Measurements from ENCODE around the gene PHLPP1. TPM values are rescaled to one million over a fixed set of nuclear protein-coding genes. Genes with fewer than 3 reads are reported as not detected.

PHLPP1 gene
- total RNA-seq, 1 donor from 2014 or later, result 18.0 TPM

DNA sequence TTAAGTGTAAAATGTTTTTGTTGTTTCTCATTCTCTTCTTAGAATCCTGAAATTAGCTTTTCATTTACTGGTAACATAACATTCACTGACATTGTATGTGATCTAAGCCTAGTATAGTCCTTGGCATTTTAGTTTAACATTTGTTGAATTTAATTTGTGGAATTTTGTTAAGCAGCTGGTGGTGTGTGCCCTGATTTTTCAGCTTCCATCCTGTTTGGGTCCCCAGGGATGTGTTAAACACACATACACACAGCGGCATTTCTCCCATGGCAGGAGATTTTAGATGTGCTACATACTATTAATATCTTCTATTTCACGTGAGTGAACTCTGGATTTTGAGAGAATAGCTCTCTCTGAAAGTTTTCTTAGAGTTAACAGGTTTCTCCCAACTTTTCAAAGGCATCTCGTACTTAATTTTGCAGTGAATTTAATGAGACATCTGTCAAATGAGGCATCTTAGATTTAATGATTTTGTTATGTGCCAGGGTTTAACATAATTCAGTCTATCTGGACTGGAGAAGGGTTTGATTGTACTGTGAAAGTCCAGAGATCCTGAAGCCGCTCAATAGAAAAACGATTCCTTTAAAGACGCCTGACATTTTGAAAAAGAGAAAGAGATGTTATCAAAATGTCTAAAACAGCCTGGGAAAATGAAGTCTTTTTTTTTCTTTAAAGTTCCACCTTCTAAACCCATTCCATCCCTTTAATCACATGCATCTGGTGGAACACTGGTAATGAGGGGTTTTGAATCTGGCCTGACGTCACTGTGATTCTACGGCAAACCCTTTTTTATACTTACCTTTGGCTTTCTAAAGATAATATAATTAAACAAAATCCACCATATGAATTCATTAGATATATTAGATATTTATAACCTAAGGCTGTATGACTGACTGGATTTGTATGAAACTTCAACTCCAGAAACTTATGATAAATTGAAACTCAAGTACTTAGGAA is 6.8 kb downstream of the PHLPP1 start:
- Mint-ChIP-seq H3K4me1 (ENCODE audit: low read depth) (peaks cover 44% of the 10 kb centered on the region), H3K4me3 (ENCODE audit: low read depth) (no peak overlapping the region), H3K27ac (no peak overlapping the region)

GRCh38 chr18:62723666-62724281 is 8.4 kb downstream of the PHLPP1 start:
- Mint-ChIP-seq H3K4me1 (ENCODE audit: low read depth) (peaks cover 30% of the 10 kb centered on the region), H3K9me3 (ENCODE audit: low read depth) (no peaks in the 10 kb centered on the region), H3K27me3 (no peaks in the 10 kb centered on the region), H3K36me3 (ENCODE audit: insufficient read depth) (peaks cover 2% of the 10 kb centered on the region), H3K27ac (no peak overlapping the region), H3K4me3 (ENCODE audit: low read depth) (no peak overlapping the region)
- DNase-seq (ENCODE audit: low spot score, unreplicated experiment), result no peak
- TF ChIP-seq, protein P1, sequence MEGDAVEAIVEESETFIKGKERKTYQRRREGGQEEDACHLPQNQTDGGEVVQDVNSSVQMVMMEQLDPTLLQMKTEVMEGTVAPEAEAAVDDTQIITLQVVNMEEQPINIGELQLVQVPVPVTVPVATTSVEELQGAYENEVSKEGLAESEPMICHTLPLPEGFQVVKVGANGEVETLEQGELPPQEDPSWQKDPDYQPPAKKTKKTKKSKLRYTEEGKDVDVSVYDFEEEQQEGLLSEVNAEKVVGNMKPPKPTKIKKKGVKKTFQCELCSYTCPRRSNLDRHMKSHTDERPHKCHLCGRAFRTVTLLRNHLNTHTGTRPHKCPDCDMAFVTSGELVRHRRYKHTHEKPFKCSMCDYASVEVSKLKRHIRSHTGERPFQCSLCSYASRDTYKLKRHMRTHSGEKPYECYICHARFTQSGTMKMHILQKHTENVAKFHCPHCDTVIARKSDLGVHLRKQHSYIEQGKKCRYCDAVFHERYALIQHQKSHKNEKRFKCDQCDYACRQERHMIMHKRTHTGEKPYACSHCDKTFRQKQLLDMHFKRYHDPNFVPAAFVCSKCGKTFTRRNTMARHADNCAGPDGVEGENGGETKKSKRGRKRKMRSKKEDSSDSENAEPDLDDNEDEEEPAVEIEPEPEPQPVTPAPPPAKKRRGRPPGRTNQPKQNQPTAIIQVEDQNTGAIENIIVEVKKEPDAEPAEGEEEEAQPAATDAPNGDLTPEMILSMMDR (IDR thresholded peaks at IDR 0.05; ENCODE audit: unreplicated experiment), result no peak

More for the DNA sequence above, 6.8 kb downstream of the PHLPP1 start:
- DNase-seq (ENCODE audit: low spot score, unreplicated experiment), result no peak
- Mint-ChIP-seq H3K9me3 (ENCODE audit: low read depth) (no peaks in the 10 kb centered on the region), H3K27me3 (no peaks in the 10 kb centered on the region), H3K36me3 (ENCODE audit: insufficient read depth) (peaks cover 2% of the 10 kb centered on the region)
- TF ChIP-seq, protein P1 (IDR thresholded peaks at IDR 0.05; ENCODE audit: unreplicated experiment), result no peak

GRCh38 chr18:62725896-62726295 is 10.6 kb downstream of the PHLPP1 start:
- no peak for DNase-seq (ENCODE audit: low spot score, unreplicated experiment)
- peaks cover 16% of the 10 kb centered on the region for H3K4me1 Mint-ChIP-seq (ENCODE audit: low read depth)
- no peak overlapping the region for H3K27ac Mint-ChIP-seq
- H3K36me3 Mint-ChIP-seq (ENCODE audit: insufficient read depth), result peaks cover 2% of the 10 kb centered on the region
- H3K9me3 Mint-ChIP-seq (ENCODE audit: low read depth), result no peaks in the 10 kb centered on the region
- no peak overlapping the region for H3K4me3 Mint-ChIP-seq (ENCODE audit: low read depth)
- TF ChIP-seq, protein P1 (IDR thresholded peaks at IDR 0.05; ENCODE audit: unreplicated experiment), result no peak
- H3K27me3 Mint-ChIP-seq, result no peaks in the 10 kb centered on the region

GRCh38 chr18:62728254-62728653 is 12.9 kb downstream of the PHLPP1 start:
- Mint-ChIP-seq H3K36me3 (ENCODE audit: insufficient read depth) (peaks cover 15% of the 10 kb centered on the region), H3K27ac (no peak overlapping the region), H3K4me3 (ENCODE audit: low read depth) (no peak overlapping the region), H3K4me1 (ENCODE audit: low read depth) (peaks cover 12% of the 10 kb centered on the region), H3K9me3 (ENCODE audit: low read depth) (peaks cover 14% of the 10 kb centered on the region), H3K27me3 (no peaks in the 10 kb centered on the region)
- TF ChIP-seq, protein P1 (IDR thresholded peaks at IDR 0.05; ENCODE audit: unreplicated experiment), result no peak
- DNase-seq (ENCODE audit: low spot score, unreplicated experiment), result no peak
